BJ (cell line): ENCODE measurements around the gene CYP2A7. TPM values are rescaled to one million over a fixed set of nuclear protein-coding genes. Genes with fewer than 3 reads are reported as not detected.
"Not testable (repeated sequence)": the region's sequence is repeated elsewhere in the genome, so short reads cannot be mapped to it uniquely, and the experiment has no call there.

ENCODE experiments used
- CTCF ChIA-PET: fragments of 350-600 bp; formaldehyde crosslinking; extraction: SDS; loops from one replicate; lab custom pipeline; 2021; ENCODE audit warnings: antibody characterized with exemption, inconsistent platforms; lab: Yijun Ruan, JAX
- POLR2A ChIA-PET: fragments of 300-600 bp; sonication (Branson Sonifier 250); formaldehyde crosslinking; extraction: SDS; loops from one replicate; lab custom pipeline; 2021; ENCODE audit warnings: antibody characterized with exemption; lab: Charles Lee
- DNase-seq: peaks from one replicate; pipeline ENCODE4 v3.0.0-alpha.2; 2011; ENCODE audit warnings: low read depth
- H3K27me3 ChIP-seq: 2 replicates; pipeline ENCODE4 v1.6.0; 2011; ENCODE audit warnings: low read length; ENCODE audit not compliant: control insufficient read depth, insufficient read depth
- H3K36me3 ChIP-seq: 2 replicates; pipeline ENCODE4 v1.5.1; 2011; ENCODE audit warnings: low read length; ENCODE audit not compliant: control insufficient read depth, insufficient read depth
- H3K4me3 ChIP-seq: 2 replicates; pipeline ENCODE4 v1.5.1; 2011; ENCODE audit warnings: low read depth, mild to moderate bottlenecking, control low read depth, low read length
- polyA plus RNA-seq: library from polyadenylated mRNA; depleted of rRNA; stranded (reverse); fragments of >200 nt; gene quantifications from 2 replicates; pipeline ENCODE4 v1.2.3, GENCODE V29; 2011
- TF ChIP-seq, protein P1 (sequence below): IDR thresholded peaks from 2 replicates; pipeline ENCODE4 v1.5.1; 2011; ENCODE audit warnings: low read depth, mild to moderate bottlenecking, control low read depth, inconsistent platforms, low read length, moderate library complexity; ENCODE audit not compliant: insufficient read depth

The CYP2A7 gene
- polyA plus RNA-seq, 1 experiment: not detected

DNA sequence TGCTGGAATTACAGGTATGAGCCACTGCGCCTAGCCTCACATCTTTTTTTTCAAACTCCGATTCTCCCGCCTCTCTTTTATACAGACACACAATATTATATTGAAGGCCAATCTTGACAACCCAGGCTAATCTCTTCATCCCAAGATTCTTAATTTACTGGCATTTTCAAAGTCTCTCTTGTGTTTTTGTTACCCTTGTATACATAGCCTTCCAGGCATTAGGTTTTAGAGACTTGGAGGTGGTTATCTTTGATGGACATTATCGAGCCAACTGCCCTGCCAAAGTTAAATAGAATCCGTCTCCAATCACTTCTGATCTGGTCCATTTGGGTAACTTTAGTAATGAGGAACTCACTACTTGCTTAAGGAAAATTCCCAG, 14.4 kb upstream of the CYP2A7 start:
- POLR2A ChIA-PET: no interaction called here
- TF ChIP-seq, protein P1, sequence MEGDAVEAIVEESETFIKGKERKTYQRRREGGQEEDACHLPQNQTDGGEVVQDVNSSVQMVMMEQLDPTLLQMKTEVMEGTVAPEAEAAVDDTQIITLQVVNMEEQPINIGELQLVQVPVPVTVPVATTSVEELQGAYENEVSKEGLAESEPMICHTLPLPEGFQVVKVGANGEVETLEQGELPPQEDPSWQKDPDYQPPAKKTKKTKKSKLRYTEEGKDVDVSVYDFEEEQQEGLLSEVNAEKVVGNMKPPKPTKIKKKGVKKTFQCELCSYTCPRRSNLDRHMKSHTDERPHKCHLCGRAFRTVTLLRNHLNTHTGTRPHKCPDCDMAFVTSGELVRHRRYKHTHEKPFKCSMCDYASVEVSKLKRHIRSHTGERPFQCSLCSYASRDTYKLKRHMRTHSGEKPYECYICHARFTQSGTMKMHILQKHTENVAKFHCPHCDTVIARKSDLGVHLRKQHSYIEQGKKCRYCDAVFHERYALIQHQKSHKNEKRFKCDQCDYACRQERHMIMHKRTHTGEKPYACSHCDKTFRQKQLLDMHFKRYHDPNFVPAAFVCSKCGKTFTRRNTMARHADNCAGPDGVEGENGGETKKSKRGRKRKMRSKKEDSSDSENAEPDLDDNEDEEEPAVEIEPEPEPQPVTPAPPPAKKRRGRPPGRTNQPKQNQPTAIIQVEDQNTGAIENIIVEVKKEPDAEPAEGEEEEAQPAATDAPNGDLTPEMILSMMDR: no peak
- DNase-seq: no peak
- CTCF ChIA-PET: no interaction called here
- Histone ChIP-seq H3K27me3 (no peaks in the 10 kb centered on the region), H3K36me3 (no peaks in the 10 kb centered on the region), H3K4me3 (no peak overlapping the region)

DNA sequence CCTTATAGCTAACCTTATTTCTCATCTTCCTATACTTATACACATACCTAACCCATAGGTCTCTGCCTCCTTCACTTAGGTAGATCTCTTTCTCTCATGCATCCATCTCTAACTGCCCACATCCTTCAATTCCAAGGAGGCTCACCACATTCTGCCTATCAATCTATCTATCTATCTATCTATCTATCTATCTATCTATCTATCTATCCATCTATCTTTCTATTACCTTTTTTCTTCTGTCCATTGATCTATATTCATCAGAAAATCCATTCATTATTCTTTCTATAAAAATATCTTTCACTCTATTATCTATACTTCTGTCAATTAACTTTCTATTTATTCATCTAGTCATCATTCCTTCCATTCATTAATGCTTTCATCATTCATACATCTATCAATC, 11.1 kb upstream of the CYP2A7 start:
- TF ChIP-seq, protein P1: no peak
- DNase-seq: no peak
- Histone ChIP-seq H3K27me3 (no peaks in the 10 kb centered on the region), H3K4me3 (no peak overlapping the region), H3K36me3 (no peaks in the 10 kb centered on the region)
- ChIA-PET POLR2A (no interaction called here), CTCF (no interaction called here)

DNA sequence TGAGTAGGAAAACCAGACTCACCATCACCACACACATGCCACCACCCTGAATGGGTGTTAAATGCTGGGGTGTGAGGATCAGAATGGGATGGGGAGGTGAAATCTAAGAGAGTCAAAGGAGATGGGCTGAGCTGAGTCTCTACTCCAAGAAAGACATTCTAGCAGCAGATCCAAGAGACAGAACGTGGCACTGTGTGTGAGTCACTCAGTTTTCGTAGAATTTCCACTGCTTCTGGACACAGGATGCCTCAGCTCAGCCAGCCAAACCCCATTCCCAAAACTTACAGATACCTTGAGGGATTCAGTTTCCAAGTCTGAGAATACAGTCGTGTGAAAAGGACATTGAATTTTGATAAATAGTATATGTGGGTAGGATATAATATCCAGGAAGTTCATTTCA, 7.3 kb upstream of the CYP2A7 start:
- H3K4me3 ChIP-seq: no peak overlapping the region
- H3K27me3 ChIP-seq: no peaks in the 10 kb centered on the region
- POLR2A ChIA-PET: no interaction called here
- DNase-seq: no peak
- CTCF ChIA-PET: interaction anchor here (0.6 to 1.1 kb wide), 2 partner anchors 17 to 70 kb away, joined by 3 read pairs; no protein-coding TSS in a partner anchor
- no peaks in the 10 kb centered on the region for H3K36me3 ChIP-seq
- TF ChIP-seq, protein P1: no peak

DNA sequence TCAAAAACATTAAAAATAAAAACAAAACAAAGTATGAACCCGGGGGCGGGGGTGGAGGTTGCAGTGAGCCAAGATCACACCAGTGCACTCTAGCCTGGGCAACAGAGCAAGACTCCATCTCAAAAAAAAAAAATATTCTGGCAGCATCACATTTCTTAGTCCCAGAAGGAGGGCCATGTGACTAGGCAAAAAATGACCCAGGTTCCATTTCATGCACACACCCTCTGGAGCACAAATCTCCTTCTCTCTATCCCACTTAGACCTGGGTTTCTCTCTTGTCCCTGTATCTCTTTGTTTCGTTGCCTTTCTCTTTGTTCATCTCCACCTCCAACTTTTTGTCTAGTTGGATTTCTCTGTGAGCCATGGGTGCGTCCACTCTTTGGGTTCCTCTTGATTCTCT, 6.2 kb upstream of the CYP2A7 start:
- H3K4me3 ChIP-seq: no peak overlapping the region
- DNase-seq: no peak
- no peaks in the 10 kb centered on the region for H3K36me3 ChIP-seq
- H3K27me3 ChIP-seq: no peaks in the 10 kb centered on the region
- ChIA-PET POLR2A (no interaction called here), CTCF (interaction anchor here (0.6 kb wide), 1 partner anchor 89 kb away, joined by 4 read pairs; no protein-coding TSS in a partner anchor)
- TF ChIP-seq, protein P1: no peak

DNA sequence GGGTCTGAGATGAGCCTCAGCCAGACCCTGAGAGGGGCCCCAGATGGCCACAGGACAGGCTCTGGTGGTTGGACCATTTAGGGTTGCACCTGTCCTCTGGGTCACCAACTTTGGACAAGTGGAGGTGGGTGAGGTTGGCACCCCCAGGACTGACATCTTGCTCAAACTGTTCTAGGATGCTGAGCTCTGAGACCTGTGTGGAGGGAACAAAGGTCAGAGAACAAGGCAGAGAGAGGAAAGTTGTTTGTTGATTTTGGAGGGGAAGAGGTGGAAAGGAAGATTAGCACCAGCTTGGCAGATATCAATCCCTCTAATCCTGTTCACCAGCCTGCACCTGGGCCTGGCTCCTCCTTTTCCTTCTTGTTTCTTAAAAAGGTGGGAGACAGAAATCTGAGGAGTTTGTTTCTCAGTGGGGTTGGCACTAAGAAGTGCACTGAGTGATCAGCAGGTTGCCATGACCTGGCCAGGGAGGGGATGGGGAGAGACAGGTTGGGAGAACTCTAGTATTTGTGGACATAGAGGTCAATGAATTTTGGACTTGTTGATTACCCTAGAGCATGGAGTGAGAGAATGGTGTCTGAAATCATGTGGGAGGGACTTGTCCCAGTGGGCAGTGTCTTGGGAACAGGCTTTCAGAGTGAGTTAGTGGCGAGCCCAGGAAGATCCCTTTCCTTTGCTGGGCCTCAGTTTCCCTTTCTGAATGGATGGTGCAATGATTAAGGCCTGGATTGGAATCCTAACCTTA, 2.3 kb upstream of the CYP2A7 start:
- H3K36me3 ChIP-seq, CTCF ChIA-PET, H3K4me3 ChIP-seq, POLR2A ChIA-PET, H3K27me3 ChIP-seq, DNase-seq: not testable (repeated sequence)

DNA sequence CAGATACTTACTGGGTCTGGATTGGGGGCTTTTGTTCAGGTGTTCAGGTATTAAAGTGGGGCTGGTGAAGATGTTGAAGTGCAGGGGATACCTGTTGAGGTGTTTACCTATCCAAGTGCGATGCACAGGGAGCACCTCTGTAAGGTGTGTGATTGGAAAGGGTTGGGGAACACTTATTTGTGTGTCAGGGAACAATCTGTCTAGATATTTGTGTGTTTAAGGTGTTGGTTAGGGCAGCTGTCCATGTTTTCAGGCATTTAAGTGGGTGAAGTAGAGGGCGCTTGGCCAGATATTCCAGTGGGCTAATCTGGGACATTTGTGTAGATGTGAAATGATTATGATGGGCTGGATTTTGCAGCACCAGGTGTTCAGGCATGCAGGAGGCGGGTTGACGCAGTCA, 2.7 kb downstream of the CYP2A7 start:
- H3K4me3 ChIP-seq, H3K36me3 ChIP-seq, H3K27me3 ChIP-seq, POLR2A ChIA-PET, DNase-seq: not testable (repeated sequence)
- CTCF ChIA-PET: interaction anchor here (0.9 kb wide), 1 partner anchor 8 kb away, joined by 3 read pairs; no protein-coding TSS in a partner anchor

DNA sequence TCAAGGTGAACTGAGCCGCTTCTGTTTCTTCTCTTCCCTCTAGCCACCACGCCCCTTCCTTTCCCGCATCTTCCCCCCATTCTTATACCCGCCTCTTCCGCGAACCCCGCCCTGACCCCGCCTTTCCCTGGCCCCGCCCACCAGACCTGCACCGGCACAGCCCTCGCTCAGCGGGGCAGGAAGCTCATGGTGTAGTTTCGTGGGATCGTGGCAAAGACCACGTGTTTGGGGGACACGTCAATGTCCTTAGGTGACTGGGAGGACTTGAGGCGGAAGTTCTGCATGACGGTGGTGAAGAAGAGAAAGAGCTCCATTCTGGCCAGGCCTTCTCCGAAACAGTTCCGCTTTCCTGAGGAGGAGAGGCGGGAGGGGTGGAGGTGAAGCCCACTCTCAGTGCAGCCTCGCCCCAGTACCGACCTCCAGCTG, 6.5 kb downstream of the CYP2A7 start:
- H3K27me3 ChIP-seq, DNase-seq, H3K4me3 ChIP-seq, H3K36me3 ChIP-seq, CTCF ChIA-PET: not testable (repeated sequence)
- POLR2A ChIA-PET: interaction anchor here (0.7 kb wide), 1 partner anchor 44 kb away, joined by 3 read pairs; no protein-coding TSS in a partner anchor

DNA sequence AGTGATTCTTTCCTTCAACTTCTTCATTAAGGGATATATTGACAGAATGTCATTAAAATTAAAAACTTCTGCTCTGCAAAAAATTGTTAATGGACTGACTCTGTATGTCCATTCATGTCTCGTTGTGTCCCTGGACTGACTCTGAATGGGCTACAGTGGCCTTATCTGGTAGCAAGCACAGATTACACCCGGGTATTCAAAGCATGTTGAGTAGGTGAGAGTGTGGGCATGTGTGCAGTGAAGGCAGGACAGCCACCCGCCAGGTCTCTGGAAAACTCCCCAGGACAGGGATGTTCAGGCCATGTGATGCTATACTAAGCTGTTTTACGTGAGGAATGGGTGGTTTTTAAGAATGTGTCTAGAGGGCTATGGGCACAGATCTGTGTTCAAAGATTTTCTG, 7.2 kb downstream of the CYP2A7 start:
- H3K4me3 ChIP-seq, CTCF ChIA-PET, POLR2A ChIA-PET, H3K36me3 ChIP-seq, H3K27me3 ChIP-seq, DNase-seq: not testable (repeated sequence)

DNA sequence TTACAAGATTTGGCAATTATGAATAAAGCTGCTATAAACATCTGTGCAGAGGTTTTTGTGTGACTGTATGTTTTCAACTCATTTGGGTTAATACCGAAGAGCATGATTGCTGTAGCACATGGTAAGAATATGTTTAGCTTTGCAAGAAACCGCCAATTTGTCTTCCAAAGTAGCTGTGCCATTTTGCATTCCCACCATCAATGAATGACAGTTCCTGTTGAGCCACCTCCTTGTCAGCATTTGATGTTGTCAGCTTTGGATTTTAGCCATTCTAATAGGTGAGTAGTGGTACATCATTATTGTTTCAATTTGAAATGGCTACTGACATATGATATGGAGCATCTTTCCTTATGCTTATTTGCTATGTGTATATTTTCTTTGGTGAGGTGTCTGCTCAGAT, 8.2 kb downstream of the CYP2A7 start:
- H3K4me3 ChIP-seq, H3K36me3 ChIP-seq, POLR2A ChIA-PET, CTCF ChIA-PET, H3K27me3 ChIP-seq, DNase-seq: not testable (repeated sequence)
